ENCODE results near the gene DDX41. TPM values are rescaled to one million over a fixed set of nuclear protein-coding genes. Genes with fewer than 3 reads are reported as not detected.
A peak's percentile ranks its signal among the peaks of the same experiment; 100 is the strongest.

The DDX41 gene
- total RNA-seq, 4 donors from 2014 or later = 85.3 to 139 (median 105) TPM

DNA sequence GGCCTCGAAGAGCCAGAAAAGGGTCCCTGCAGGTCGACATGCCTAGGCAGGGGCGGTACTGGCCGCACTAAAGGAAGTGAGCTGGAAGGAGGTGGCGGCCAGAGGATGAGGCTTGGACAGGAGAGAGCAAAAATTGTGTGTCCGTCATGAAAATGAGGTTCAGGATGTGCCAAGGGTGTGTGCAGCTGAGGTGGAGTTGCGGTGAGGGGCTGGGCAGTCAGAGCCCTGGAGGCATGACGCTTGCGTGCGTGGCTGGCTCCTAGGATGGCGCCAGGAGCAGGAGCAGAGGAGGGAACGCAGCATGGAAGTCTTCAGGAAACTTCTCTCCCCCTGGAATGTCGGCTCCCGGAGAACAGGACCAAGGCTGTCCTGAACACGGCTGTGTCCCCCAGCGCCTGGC lies 13.9 kb downstream of the DDX41 start:
- Histone ChIP-seq H3K27ac (no peak overlapping the region), H3K27me3 (no peaks in the 10 kb centered on the region), H3K4me3 (no peak overlapping the region), H3K9me3 (no peaks in the 10 kb centered on the region), H3K36me3 (peaks cover 0 to 18% (median 2%) of the 10 kb centered on the region in 3 donors), H3K4me1 (peaks cover 0 to 35% (median 9%) of the 10 kb centered on the region in 4 donors)
- no peak for TF ChIP-seq EP300 (IDR thresholded peaks at IDR 0.05)
- TF ChIP-seq, protein P1, sequence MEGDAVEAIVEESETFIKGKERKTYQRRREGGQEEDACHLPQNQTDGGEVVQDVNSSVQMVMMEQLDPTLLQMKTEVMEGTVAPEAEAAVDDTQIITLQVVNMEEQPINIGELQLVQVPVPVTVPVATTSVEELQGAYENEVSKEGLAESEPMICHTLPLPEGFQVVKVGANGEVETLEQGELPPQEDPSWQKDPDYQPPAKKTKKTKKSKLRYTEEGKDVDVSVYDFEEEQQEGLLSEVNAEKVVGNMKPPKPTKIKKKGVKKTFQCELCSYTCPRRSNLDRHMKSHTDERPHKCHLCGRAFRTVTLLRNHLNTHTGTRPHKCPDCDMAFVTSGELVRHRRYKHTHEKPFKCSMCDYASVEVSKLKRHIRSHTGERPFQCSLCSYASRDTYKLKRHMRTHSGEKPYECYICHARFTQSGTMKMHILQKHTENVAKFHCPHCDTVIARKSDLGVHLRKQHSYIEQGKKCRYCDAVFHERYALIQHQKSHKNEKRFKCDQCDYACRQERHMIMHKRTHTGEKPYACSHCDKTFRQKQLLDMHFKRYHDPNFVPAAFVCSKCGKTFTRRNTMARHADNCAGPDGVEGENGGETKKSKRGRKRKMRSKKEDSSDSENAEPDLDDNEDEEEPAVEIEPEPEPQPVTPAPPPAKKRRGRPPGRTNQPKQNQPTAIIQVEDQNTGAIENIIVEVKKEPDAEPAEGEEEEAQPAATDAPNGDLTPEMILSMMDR (IDR thresholded peaks at IDR 0.05) = no peak
- no peak for TF ChIP-seq POLR2A (IDR thresholded peaks at IDR 0.05)
- DNase-seq (ENCODE audit: low spot score in 2 of 2) = no peak
- 63 to 72% methylated on average over 16 of the region's 16 CpGs for WGBS, 2 donors

DNA sequence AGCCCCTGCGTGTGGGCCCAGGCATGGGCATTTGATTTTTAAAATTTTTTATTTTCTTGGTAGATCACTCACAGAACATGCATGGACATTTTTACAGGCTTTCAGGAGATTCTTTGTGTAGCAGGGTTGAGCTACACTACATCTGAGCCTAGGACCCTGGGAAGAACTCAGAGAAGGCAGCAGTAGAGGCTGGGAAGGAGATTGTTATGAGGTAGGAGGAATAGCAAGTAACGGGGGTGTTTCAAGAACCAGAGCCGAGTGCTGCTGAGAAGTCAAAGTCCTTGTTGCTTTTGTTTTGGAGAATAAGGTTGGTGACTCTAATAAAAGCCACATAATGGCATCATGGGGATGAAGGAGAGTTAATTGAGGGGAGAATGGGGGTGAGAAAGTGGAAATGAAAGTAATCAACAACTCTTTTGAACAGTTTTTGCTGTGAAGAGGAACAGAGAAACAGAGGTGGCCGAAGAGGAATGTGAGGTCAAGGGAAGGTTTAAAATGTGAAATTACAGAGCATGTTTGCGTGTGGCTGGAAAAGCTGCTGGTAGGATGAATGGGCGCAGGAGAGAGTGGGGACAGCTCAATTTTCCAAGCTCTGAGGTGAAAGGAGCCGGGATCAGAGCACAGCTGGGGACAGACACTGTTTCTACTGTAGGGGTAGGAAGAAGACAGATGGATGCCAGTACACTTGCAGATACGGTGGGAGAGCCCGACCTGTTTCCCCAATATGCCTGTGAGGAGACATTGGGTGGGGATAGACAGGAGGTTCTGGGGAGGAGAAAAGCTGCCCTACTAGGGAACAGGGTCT lies 14.7 kb downstream of the DDX41 start:
- no peaks in the 10 kb centered on the region for H3K9me3 ChIP-seq
- no peaks in the 10 kb centered on the region for H3K27me3 ChIP-seq
- DNase-seq (ENCODE audit: low spot score in 2 of 2) = no peak
- H3K36me3 ChIP-seq = peaks cover 0 to 18% (median 2%) of the 10 kb centered on the region in 3 donors
- 40 to 43% methylated on average over 9 of the region's 9 CpGs for WGBS, 2 donors
- H3K4me1 ChIP-seq = peaks cover 0 to 39% (median 11%) of the 10 kb centered on the region in 4 donors
- no peak overlapping the region for H3K4me3 ChIP-seq
- peak overlapping the region in 1 of 4 donors; percentile 53 for H3K27ac ChIP-seq
- TF ChIP-seq EP300 (IDR thresholded peaks at IDR 0.05) = no peak
- no peak for TF ChIP-seq POLR2A (IDR thresholded peaks at IDR 0.05)
- TF ChIP-seq, protein P1 (IDR thresholded peaks at IDR 0.05) = no peak

DNA sequence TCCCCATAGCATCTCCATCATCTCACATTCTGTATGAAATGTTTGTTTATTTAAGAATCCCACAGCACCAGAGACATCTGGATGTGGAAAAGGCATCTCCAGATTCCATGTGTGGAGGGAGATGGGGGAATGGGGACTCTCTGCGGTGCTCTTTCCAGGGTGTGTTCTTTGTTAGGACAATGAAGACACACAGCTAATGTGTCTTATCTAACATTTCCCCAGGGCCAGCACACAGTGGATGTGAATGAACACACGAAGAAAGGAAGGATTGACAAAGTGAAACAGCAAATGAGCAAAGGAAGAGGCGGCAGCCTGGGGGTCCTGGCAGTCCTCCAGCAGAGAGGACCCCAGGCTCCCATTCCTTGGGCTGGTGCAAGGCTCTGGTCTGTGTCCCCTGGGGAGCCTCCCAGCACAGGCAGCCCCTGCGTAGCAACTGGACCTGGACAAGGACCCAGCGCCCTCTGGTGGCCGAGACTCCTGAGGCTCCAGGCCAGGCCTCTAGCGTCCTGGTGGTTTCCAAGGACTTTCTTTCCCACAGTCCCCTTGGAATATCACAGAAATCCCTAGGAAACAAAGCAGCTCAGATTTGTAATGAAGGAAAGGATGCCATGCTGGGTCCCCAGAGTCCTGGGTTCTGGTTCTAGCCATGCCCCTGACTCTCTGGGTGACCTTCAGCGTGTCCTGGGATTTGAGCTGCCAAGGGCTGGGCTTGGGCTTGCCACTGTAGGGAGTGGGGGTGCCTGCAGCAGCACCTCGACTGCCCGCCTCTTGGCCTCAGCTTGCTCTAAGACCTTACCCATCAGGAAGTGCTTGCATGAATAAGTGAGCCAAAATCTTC lies 15.9 kb downstream of the DDX41 start:
- Histone ChIP-seq H3K4me3 (no peak overlapping the region), H3K27ac (peak overlapping the region in 3 of 4 donors; percentile 3 to 49 (median 45)), H3K36me3 (peaks cover 0 to 18% (median 2%) of the 10 kb centered on the region in 3 donors), H3K9me3 (no peaks in the 10 kb centered on the region), H3K4me1 (peaks cover 0 to 47% (median 20%) of the 10 kb centered on the region in 4 donors), H3K27me3 (no peaks in the 10 kb centered on the region)
- TF ChIP-seq EP300 (IDR thresholded peaks at IDR 0.05) (peak in 1 of 2 donors; percentile 46), POLR2A (IDR thresholded peaks at IDR 0.05) (no peak)
- TF ChIP-seq, protein P1 (IDR thresholded peaks at IDR 0.05) = peak; percentile 89 to 95 (median 92)
- peak; percentile 90 to 96 for DNase-seq (ENCODE audit: low spot score in 2 of 2)
- WGBS, 2 donors = 10 to 12% methylated on average over 8 to 9 of the region's 10 CpGs

DNA sequence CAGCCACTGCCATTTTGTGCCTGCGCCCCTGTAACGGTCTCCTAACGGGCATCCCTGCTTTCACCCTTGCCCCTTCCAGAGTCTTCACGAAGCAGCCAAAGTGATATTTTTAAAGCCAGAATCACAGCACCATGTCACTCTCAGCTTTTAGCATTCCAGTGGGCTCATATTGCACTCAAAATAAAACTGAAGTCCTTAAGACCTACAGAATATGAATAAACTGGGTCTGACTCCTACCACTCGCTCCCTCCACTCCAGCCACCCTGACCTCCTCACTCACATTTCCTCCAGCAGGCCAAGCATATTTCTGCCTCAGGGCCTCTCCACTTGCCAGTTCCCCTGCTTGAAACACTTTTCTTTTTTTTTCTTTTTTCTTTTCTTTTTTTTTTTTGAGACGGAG lies 16.9 kb downstream of the DDX41 start:
- TF ChIP-seq EP300 (IDR thresholded peaks at IDR 0.05) (no peak), POLR2A (IDR thresholded peaks at IDR 0.05) (no peak)
- TF ChIP-seq, protein P1 (IDR thresholded peaks at IDR 0.05) = no peak
- DNase-seq (ENCODE audit: low spot score in 2 of 2) = no peak
- H3K4me3 ChIP-seq = no peak overlapping the region
- H3K27me3 ChIP-seq = no peaks in the 10 kb centered on the region
- peak overlapping the region in 2 of 4 donors; percentile 29 to 45 for H3K27ac ChIP-seq
- no peaks in the 10 kb centered on the region for H3K9me3 ChIP-seq
- H3K36me3 ChIP-seq = peaks cover 0 to 12% (median 2%) of the 10 kb centered on the region in 3 donors
- H3K4me1 ChIP-seq = peaks cover 0 to 57% (median 30%) of the 10 kb centered on the region in 4 donors
- WGBS, 2 donors = 72 to 75% methylated on average over 6 of the region's 6 CpGs

Data from tibial nerve (tissue), 4 donors.